Midbrain (tissue), 1 donor: Measurements from ENCODE around the gene CCZ1.
"Not testable (repeated sequence)": the region's sequence is repeated elsewhere in the genome, so short reads cannot be mapped to it uniquely, and the experiment has no call there.

Experiments
- DNase-seq: peaks from one replicate; lab custom pipeline; 2025; lab: John Stamatoyannopoulos, UW

CCZ1 gene

GRCh38 chr7:5916529-5916928 is 18.0 kb downstream of the CCZ1 start:
- not testable (repeated sequence) for DNase-seq

- DNase-seq = not testable (repeated sequence)
Observed at GRCh38 chr7:5924180-5924579, 25.6 kb downstream of the CCZ1 start.

- not testable (repeated sequence) for DNase-seq
Observed at GRCh38 chr7:5924630-5925029, 26.1 kb downstream of the CCZ1 start.

- not testable (repeated sequence) for DNase-seq
Observed at GRCh38 chr7:5926263-5926870, 27.8 kb downstream of the CCZ1 start.

DNA sequence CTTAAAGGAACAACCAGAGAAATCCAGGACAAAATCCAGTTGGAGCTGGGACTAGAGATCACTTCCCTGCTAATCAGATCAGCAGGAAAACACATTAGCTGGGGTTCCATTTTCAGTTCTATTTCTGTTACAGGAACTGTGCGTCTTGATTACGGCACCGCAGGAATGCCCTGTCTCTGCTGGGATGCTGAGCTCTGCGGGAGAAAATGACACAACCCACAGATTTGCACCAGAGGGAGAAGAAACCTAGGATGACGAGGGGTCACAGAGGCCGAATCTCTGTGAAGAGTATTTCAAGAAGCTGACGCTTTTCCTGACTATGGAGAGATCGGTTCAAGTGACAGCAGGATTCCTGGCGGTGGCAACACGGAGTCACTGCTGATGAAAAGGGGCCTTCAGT is 31.8 kb downstream of the CCZ1 start:
- DNase-seq = not testable (repeated sequence)

- DNase-seq = not testable (repeated sequence)
Observed at GRCh38 chr7:5931250-5931649, 32.7 kb downstream of the CCZ1 start.

GRCh38 chr7:5931905-5932644 is 33.5 kb downstream of the CCZ1 start:
- DNase-seq = not testable (repeated sequence)

- DNase-seq = not testable (repeated sequence)
Observed at GRCh38 chr7:5934945-5935450, 36.5 kb downstream of the CCZ1 start.

DNA sequence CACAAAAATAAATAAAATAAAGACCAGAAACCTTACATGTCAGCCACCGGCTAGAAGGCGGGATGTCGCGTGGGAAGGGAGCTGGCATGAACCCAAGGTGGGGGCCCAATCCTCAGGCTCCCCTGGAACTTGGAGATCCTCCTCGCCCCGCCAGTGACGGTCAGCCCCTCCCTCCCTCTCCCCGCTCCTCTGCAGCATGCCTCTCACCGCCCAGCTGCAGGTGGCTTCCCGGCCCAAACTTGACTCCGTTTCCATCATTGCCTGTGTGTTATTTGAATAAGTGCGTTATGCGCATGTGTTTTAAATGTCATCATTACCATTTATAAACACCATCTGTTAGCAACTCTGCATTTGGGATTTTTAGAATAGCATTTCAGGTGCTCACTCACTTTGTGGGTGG is 64.7 kb downstream of the CCZ1 start:
- DNase-seq = not testable (repeated sequence)

DNA sequence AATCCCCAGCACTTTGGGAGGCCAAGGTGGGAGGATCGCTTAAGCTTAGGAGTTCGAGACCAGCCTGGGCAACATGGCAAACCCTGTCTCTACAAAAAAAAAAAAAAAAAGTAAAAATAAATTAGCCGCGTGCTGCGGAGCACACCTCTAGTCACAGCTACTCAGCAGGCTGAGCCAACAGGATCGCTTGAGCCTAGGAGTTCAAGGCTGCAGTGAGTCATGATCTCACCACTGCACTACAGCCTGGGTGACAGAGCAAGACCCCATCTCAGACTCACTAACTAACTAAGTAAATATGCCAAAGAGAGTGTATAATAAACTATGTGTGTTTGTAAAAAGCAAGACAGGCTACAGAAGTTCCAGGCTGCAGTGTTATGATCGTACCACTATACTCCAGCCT is 65.3 kb downstream of the CCZ1 start:
- DNase-seq = not testable (repeated sequence)

DNA sequence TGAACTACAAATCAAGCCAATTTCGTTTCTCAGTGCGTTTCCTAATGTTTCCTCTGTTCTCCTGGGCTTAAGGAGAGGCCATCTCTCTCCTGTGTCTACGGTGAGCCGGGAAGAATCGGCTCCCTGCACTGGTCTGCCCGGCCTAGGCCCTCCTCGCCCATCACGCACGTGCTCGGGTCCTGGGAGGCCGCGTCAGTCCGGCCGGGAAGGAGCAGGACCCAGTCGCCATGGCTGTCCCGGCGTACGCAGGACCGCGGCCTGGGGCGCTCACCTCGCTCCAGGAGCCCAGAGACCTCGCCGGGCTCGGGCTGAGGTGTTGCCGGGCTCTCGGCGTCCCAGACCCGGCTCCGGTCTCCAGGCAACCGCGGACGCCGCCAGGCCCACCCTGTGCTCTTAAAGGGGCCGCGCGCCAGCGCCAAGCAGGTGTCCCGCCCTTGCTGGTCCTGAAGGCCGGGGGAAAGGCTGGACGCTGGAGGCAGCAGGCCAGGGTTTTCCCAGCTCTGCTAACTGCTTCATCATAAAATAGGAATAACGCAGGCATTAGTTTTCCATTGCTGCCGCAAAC is 71.9 kb downstream of the CCZ1 start, which contains the start of gene RSPH10B:
Gene RSPH10B (minus strand): TSS at position 343 of the 565 bp plus-strand sequence. CDS start 3,573 bp downstream, outside the sequence.
- not testable (repeated sequence) for DNase-seq

DNA sequence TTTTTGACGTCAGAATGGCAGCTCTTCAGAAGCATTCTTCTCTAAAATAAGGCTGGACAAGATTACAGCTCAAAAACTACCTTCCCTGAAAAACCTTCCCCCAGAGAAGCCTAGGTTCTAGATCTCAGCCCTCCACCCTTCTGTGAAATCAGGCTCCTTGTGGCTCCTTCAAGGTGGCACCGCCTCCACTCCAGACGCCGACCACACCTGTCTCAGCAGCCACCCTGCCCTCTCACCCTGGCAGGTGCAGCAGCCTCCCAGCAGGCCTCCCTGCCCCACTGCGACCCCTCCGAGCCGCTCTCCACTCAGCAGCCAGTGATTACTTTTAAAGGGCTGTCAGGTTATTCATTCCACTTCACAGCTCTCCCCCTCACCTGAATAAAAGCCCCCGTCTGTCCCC is 75.0 kb downstream of the CCZ1 start:
- DNase-seq = not testable (repeated sequence)
